NCI-H1105 (cell line): ENCODE data around the gene GATAD2A.

Experiments used
- DNase-seq: peaks from one replicate; lab custom pipeline; 2025; lab: John Stamatoyannopoulos, UW

The GATAD2A gene

GRCh38 chr19:19547674-19548336 lies 142.3 kb downstream of the GATAD2A start:
- no peak for DNase-seq

GRCh38 chr19:19548915-19549759 lies 143.7 kb downstream of the GATAD2A start:
- no peak for DNase-seq

- no peak for DNase-seq
These were observed 144.5 kb downstream of the GATAD2A start for GRCh38 chr19:19549804-19550464.

- DNase-seq: no peak
These were observed 145.0 kb downstream of the GATAD2A start for GRCh38 chr19:19550485-19550929.

GRCh38 chr19:19550972-19551852 lies 145.7 kb downstream of the GATAD2A start:
- DNase-seq: no peak

GRCh38 chr19:19551853-19552192 lies 146.3 kb downstream of the GATAD2A start:
- no peak for DNase-seq

GRCh38 chr19:19552798-19553197 lies 147.3 kb downstream of the GATAD2A start:
- no peak for DNase-seq

- DNase-seq: no peak
These were observed 148.2 kb downstream of the GATAD2A start for GRCh38 chr19:19553670-19554069.

- DNase-seq: no peak
These were observed 148.9 kb downstream of the GATAD2A start for GRCh38 chr19:19554074-19555023.

GRCh38 chr19:19558055-19558454 lies 152.6 kb downstream of the GATAD2A start:
- DNase-seq: no peak
